HG03280 (cell line): ENCODE results near the gene RECQL5.
"Not testable (repeated sequence)": the region's sequence is repeated elsewhere in the genome, so short reads cannot be mapped to it uniquely, and the experiment has no call there.

Experiments
- ATAC-seq: cut with Tn5 transposase; IDR thresholded peaks from one replicate; pipeline ENCODE4 v1.9.1; 2021; ENCODE audit warnings: mild to moderate bottlenecking, moderate library complexity; ENCODE audit not compliant: unreplicated experiment

The RECQL5 gene

GRCh38 chr17:75649687-75650086 is 17.3 kb downstream of the RECQL5 start:
- no peak for ATAC-seq

- ATAC-seq: no peak
These were observed 19.0 kb downstream of the RECQL5 start for GRCh38 chr17:75647921-75648320.

- ATAC-seq: no peak
These were observed 19.9 kb downstream of the RECQL5 start for GRCh38 chr17:75647061-75647460.

GRCh38 chr17:75646638-75646992 is 20.3 kb downstream of the RECQL5 start:
- ATAC-seq: no peak

GRCh38 chr17:75645889-75646637 is 20.9 kb downstream of the RECQL5 start:
- no peak for ATAC-seq

GRCh38 chr17:75645501-75645888 is 21.5 kb downstream of the RECQL5 start:
- no peak for ATAC-seq

- no peak for ATAC-seq
These were observed 23.3 kb downstream of the RECQL5 start for GRCh38 chr17:75643643-75644017.

- no peak for ATAC-seq
These were observed 23.9 kb downstream of the RECQL5 start for GRCh38 chr17:75642784-75643642.

- no peak for ATAC-seq
These were observed 24.7 kb downstream of the RECQL5 start for GRCh38 chr17:75642182-75642783.

GRCh38 chr17:75641343-75641742 is 25.6 kb downstream of the RECQL5 start:
- ATAC-seq: no peak

- no peak for ATAC-seq
These were observed 26.3 kb downstream of the RECQL5 start for GRCh38 chr17:75640556-75641119.

- ATAC-seq: no peak
These were observed 27.0 kb downstream of the RECQL5 start for GRCh38 chr17:75639771-75640555.

- ATAC-seq: no peak
These were observed 27.6 kb downstream of the RECQL5 start for GRCh38 chr17:75639327-75639726.

- no peak for ATAC-seq
These were observed 28.1 kb downstream of the RECQL5 start for GRCh38 chr17:75638893-75639292.

- ATAC-seq: not testable (repeated sequence)
These were observed 28.9 kb downstream of the RECQL5 start for GRCh38 chr17:75638039-75638438.

- no peak for ATAC-seq
These were observed 29.4 kb downstream of the RECQL5 start for GRCh38 chr17:75637551-75637950.

GRCh38 chr17:75637143-75637538 is 29.8 kb downstream of the RECQL5 start:
- ATAC-seq: no peak

GRCh38 chr17:75636381-75637142 is 30.4 kb downstream of the RECQL5 start:
- no peak for ATAC-seq

- no peak for ATAC-seq
These were observed 31.2 kb downstream of the RECQL5 start for GRCh38 chr17:75635610-75636202.
